ENCODE data around the gene LIN9.
"Not testable (repeated sequence)": the region's sequence is repeated elsewhere in the genome, so short reads cannot be mapped to it uniquely, and the experiment has no call there.

LIN9 gene

DNA sequence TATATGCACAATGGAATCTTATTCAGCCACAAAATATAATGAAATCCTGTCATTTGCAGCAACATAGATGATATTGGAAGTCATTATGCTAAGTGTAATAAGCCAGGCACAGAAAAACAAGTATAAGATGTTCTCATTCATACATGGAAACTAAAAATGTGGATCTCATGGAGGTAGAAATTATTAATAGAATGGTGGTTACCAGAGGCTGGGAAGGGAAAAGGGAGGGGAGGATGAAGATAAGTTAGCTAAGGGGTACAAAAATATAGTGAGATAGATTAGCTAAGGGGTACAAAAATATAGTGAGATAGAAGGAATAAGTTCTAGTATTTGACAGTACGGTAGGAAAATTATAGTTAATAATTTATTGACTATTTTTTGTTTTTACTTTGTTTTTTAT is 27.9 kb downstream of the LIN9 start:
- DNase-seq (ENCODE audit: low read depth in 1 of 2, low spot score in 1 of 2): no peak
- in situ Hi-C loops (cut with HindIII; ENCODE audit: low pct_unique_long_range_greater_than_20kb, low sequenced_read_pairs): no loop called here
- no peak for TF ChIP-seq JUND (IDR thresholded peaks at IDR 0.05; ENCODE audit: low read depth)

GRCh38 chr1:226279498-226279897 is 29.5 kb downstream of the LIN9 start:
- no peak for TF ChIP-seq JUND (IDR thresholded peaks at IDR 0.05; ENCODE audit: low read depth)
- in situ Hi-C loops (cut with HindIII; ENCODE audit: low pct_unique_long_range_greater_than_20kb, low sequenced_read_pairs): no loop called here
- DNase-seq (ENCODE audit: low read depth in 1 of 2, low spot score in 1 of 2): no peak

GRCh38 chr1:226277897-226278296 is 31.1 kb downstream of the LIN9 start:
- no peak for TF ChIP-seq JUND (IDR thresholded peaks at IDR 0.05; ENCODE audit: low read depth)
- no peak for DNase-seq (ENCODE audit: low read depth in 1 of 2, low spot score in 1 of 2)
- in situ Hi-C loops (cut with HindIII; ENCODE audit: low pct_unique_long_range_greater_than_20kb, low sequenced_read_pairs): no loop called here

- TF ChIP-seq JUND (IDR thresholded peaks at IDR 0.05; ENCODE audit: low read depth): no peak
- no peak for DNase-seq (ENCODE audit: low read depth in 1 of 2, low spot score in 1 of 2)
- in situ Hi-C loops (cut with HindIII; ENCODE audit: low pct_unique_long_range_greater_than_20kb, low sequenced_read_pairs): no loop called here
Measured at GRCh38 chr1:226276987-226277386, 32.0 kb downstream of the LIN9 start.

- in situ Hi-C loops (cut with HindIII; ENCODE audit: low pct_unique_long_range_greater_than_20kb, low sequenced_read_pairs): no loop called here
- no peak for TF ChIP-seq JUND (IDR thresholded peaks at IDR 0.05; ENCODE audit: low read depth)
- no peak for DNase-seq (ENCODE audit: low read depth in 1 of 2, low spot score in 1 of 2)
Measured at GRCh38 chr1:226276077-226276682, 32.8 kb downstream of the LIN9 start.

DNA sequence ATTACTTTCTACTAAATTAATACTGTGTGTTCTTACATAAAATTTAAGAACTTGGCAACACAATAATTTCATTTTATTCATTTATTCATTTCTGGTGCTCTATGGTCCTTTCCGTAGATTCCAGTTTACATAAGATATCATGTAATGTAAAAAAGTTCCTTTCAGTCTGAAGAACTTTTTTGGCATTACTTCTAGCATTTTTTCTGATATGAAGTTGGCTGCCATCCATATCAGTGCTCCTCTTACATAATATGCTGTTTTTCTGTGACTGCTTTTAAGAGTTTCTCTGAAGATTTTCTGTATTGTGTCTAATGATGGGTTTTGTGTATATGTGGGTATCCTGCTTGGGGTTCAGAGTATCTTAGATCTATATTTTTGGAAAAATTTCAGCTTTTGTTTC is 34.8 kb downstream of the LIN9 start:
- TF ChIP-seq JUND (IDR thresholded peaks at IDR 0.05; ENCODE audit: low read depth): no peak
- in situ Hi-C loops (cut with HindIII; ENCODE audit: low pct_unique_long_range_greater_than_20kb, low sequenced_read_pairs): no loop called here
- no peak for DNase-seq (ENCODE audit: low read depth in 1 of 2, low spot score in 1 of 2)

GRCh38 chr1:226272233-226272902 is 36.6 kb downstream of the LIN9 start:
- in situ Hi-C loops (cut with HindIII; ENCODE audit: low pct_unique_long_range_greater_than_20kb, low sequenced_read_pairs); DNase-seq (ENCODE audit: low read depth in 1 of 2, low spot score in 1 of 2): not testable (repeated sequence)

DNA sequence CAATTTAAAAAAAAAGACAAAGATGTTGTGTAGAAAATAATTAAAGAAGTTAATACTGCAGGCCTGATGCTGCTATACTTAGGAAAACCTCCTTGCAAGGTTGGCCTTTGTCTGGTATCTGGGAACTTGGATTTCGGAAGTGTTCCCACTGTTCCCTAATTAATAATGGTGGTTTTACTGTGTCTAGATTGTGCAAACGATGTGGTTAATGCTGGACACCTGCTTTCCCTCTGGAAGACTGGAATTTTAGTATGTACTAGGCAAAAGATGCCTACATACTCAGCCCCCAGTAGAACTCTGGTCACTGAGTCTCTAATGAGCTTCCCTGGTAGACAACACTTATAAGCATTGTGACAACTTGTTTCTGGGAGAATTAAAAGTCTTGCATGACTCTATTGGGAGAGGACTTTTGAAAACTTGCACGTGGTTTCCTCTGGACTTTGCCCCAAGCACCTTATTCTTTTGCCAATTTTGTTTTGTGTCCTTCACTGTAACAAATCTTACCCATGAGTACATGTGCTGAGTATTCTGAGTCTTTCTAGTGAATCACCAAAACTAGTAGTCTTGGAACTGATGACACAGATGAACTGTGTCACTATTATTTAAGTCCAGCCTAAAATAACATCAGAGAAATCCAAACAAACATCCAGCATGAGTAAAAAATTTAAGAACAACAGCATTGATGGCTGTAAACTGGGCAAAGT is 40.4 kb downstream of the LIN9 start:
- TF ChIP-seq JUND (IDR thresholded peaks at IDR 0.05; ENCODE audit: low read depth): no peak
- in situ Hi-C loops (cut with HindIII; ENCODE audit: low pct_unique_long_range_greater_than_20kb, low sequenced_read_pairs): no loop called here
- DNase-seq (ENCODE audit: low read depth in 1 of 2, low spot score in 1 of 2): no peak

- no peak for TF ChIP-seq JUND (IDR thresholded peaks at IDR 0.05; ENCODE audit: low read depth)
- in situ Hi-C loops (cut with HindIII; ENCODE audit: low pct_unique_long_range_greater_than_20kb, low sequenced_read_pairs): no loop called here
Measured at GRCh38 chr1:226261818-226262217, 47.1 kb downstream of the LIN9 start.

DNA sequence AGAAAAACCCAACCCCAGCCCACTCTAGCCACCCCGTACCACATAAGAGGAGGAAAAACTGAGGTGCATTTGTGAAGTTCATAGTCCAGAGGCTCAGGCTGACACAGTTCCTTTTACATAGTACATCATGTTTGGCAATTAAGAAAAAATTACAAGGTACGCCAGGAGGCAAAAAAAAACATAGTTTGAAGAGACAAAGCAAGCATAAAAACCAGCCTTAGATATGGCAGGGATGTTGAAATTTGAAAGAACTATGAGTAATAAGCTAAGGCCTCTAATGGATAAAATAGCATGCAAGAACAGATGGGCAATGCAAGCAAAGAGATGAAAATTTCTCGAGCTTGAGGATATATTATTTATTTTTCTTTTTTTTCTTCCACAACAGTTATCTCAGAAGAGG is 53.6 kb downstream of the LIN9 start:
- in situ Hi-C loops (cut with HindIII; ENCODE audit: low pct_unique_long_range_greater_than_20kb, low sequenced_read_pairs): no loop called here
- no peak for TF ChIP-seq JUND (IDR thresholded peaks at IDR 0.05; ENCODE audit: low read depth)

More at GRCh38 chr1:226261818-226262217, 47.1 kb downstream of the LIN9 start:
- no peak for DNase-seq (ENCODE audit: low read depth in 1 of 2, low spot score in 1 of 2)

GRCh38 chr1:226253933-226254332 is 55.0 kb downstream of the LIN9 start:
- DNase-seq (ENCODE audit: low read depth in 1 of 2, low spot score in 1 of 2): no peak
- no peak for TF ChIP-seq JUND (IDR thresholded peaks at IDR 0.05; ENCODE audit: low read depth)
- in situ Hi-C loops (cut with HindIII; ENCODE audit: low pct_unique_long_range_greater_than_20kb, low sequenced_read_pairs): no loop called here

More for the DNA sequence above, 53.6 kb downstream of the LIN9 start:
- no peak for DNase-seq (ENCODE audit: low read depth in 1 of 2, low spot score in 1 of 2)

DNA sequence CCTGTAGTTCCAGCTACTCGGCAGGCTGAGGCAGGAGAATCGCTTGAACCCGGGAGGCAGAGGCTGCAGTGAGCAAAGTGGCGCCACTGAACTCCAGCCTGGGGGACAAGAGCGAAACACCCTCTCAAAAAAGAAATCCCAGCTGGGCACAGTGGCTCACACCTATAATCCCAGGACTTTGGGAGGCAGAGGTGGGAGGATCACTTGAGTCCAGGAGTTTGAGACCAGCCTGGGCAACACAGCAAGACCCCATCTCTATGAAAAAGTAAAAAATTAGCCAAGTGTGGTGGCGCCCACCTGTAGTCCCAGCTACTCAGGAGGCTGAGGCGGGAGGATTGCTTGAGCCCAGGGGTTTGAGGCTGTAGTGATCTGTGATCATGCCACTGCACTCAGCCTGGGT is 56.1 kb downstream of the LIN9 start:
- in situ Hi-C loops (cut with HindIII; ENCODE audit: low pct_unique_long_range_greater_than_20kb, low sequenced_read_pairs); DNase-seq (ENCODE audit: low read depth in 1 of 2, low spot score in 1 of 2): not testable (repeated sequence)

- DNase-seq (ENCODE audit: low read depth in 1 of 2, low spot score in 1 of 2): no peak
- in situ Hi-C loops (cut with HindIII; ENCODE audit: low pct_unique_long_range_greater_than_20kb, low sequenced_read_pairs): no loop called here
- TF ChIP-seq JUND (IDR thresholded peaks at IDR 0.05; ENCODE audit: low read depth): no peak
Measured at GRCh38 chr1:226250511-226250910, 58.5 kb downstream of the LIN9 start.

Measured in T47D (cell line).